ENCODE data around the gene ZNF598.

- no peak for TF ChIP-seq POLR2A (IDR thresholded peaks at IDR 0.05)
- no peak for TF ChIP-seq CTCF (IDR thresholded peaks at IDR 0.05)
Observed at GRCh38 chr16:1978476-1979120, 31.0 kb downstream of the ZNF598 start.

Data from breast epithelium (tissue), 3 donors.